ENCODE results near the gene RELL2.

The RELL2 gene

GRCh38 chr5:141681295-141681694 lies 44.5 kb downstream of the RELL2 start:
- no peak for DNase-seq

DNA sequence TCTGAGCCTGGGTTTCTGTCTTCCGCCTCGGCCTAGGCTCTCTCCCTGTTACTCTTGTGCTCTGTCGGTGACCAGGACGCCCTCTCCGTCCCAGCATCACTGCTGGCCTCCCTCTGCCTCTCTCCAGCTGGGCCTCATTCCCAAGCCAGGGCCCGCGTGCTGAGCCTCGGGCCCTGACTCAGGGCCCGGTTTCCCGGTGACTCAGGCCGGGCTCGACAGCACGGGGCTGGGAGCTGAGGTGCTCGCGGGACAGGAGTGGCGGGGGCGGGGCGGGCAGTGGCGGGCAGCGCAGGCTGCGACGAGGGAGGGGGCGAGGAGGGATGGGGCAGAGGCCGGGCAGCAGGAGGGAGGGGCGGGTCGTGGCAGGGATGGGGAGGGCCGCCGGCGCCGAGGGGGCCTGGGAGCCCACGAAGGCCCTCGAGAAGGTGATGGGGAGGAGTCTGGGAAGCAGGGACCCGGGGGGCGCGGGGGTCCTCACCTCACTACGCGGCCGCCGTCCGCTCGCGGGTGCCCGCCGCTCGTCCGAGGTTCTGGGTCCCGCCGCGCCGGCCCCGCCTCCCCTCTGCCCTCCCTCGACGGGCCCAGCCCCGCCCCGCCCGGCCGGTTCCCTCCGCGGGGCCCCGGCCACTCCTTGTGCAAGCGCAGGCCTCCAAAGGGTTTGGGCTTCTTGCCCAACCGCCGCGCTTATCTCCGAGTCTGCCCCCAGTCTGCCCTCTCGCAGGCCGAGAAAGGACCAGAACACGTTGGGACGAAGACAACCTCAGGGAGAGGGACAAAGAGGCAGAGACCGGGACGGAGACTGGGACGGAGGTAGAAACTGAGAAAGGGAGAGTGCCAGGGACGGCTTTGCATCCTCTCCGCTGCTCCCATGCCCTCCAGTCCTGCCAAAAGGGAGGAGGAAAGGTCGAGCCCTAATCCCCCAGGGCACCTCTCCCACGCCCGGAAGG lies 45.2 kb downstream of the RELL2 start, which contains the start of gene ARAP3:
Gene ARAP3 (minus strand): TSS at position 536 of the 947 bp plus-strand sequence. CDS start 1,744 bp downstream, outside the sequence.
- DNase-seq, result peak; percentile 80

GRCh38 chr5:141683596-141684141 lies 46.9 kb downstream of the RELL2 start:
- no peak for DNase-seq

GRCh38 chr5:141685591-141685990 lies 48.8 kb downstream of the RELL2 start:
- no peak for DNase-seq

DNA sequence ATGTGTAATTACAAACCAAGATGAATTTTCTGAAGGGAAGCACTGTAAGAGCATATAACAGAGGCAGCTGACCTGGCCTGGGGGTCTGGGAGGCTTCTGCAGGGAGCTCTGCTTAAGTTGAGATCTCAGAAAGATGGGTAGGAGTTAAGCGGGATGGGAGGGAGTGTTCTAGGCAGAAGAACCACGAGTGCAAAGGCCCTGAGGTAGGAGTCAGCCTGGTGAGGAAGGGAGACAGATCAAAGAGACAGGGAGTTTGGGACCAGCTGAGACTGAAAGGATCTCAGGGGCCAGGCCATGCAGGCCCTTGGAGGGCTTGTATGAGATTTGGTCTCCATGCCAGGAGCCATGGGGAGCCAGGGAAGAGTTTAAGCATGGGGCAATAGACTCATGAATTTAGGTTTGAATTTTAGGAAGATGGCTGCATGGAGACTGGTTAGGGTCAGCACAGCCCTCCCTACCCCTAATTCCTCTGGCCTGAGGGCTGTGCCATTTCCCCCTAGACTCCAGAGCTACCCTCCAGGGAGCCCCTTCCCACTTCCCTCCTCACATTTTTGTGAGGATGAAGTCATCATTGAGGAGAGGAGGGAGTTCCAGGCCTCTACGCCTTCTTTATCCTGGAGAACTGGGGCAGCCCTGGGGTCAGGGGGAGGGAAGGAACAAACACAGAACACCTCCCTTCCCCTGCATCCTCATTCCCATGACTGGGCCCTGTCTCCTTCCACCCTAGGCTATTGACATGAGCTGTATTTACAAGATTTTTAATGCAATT lies 50.0 kb downstream of the RELL2 start:
- no peak for DNase-seq
